HG03457 (cell line): ENCODE measurements around the gene FBLN2.
"Not testable (repeated sequence)": the region's sequence is repeated elsewhere in the genome, so short reads cannot be mapped to it uniquely, and the experiment has no call there.

Experiments
- ATAC-seq: cut with Tn5 transposase; IDR thresholded peaks from one replicate; pipeline ENCODE4 v1.9.1; 2021; ENCODE audit warnings: moderate number of reproducible peaks; ENCODE audit not compliant: unreplicated experiment

The FBLN2 gene

GRCh38 chr3:13546667-13547171 lies 2.2 kb upstream of the FBLN2 start:
- ATAC-seq, result no peak

DNA sequence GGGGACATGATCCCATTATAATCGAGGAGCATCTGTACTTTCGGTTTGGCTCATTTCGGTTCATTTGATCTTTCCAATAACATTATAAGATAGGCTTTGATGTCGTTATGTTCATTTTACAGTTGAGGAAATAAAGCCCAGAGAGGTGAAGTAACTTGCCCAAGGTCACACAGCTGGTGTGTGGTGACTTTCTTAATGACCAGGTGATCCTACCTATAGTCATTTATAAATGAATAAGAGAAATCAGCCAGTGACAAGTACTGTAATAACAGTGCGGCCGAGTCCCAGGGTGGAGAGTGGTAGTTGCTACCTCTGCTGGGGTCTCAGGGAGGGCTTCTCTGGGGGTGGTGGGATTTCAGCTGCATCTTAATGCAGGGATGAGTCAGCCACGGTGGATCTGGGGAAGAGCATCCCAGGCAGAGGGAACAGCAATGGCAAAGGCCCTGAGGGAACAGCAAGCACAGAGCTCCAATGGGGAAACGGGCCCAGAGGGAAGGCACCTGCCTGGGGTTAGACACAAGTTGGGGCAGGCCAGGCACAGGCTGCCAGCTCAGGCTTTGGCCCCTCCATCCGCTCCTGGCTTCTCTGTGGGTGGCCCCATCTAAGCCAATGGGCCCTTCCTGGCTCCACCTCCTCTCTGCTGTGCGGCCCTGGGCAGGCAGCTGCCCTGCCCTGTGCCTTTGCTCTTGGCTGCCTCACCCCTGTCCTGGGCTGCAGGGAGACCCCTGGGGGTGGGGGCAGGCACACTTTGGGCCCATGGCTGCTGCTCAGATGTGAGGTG lies 1.1 kb upstream of the FBLN2 start:
- ATAC-seq, result no peak

- no peak for ATAC-seq
Measured at GRCh38 chr3:13549623-13550422, 898 bp downstream of the FBLN2 start.

DNA sequence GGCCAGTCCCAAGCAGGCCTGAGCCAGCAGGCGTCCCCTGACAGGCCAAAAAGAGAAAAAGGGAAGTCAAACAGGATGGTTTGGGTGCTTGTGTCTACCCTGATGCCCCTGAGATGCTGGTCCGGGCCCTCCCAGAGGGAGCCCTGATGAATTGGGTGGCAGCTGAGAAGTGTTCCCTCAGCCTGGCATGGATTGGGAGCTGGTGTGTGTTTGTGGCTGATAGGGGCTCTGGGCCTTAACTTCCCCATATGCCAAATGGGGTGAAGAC lies 1.4 kb downstream of the FBLN2 start:
- no peak for ATAC-seq

DNA sequence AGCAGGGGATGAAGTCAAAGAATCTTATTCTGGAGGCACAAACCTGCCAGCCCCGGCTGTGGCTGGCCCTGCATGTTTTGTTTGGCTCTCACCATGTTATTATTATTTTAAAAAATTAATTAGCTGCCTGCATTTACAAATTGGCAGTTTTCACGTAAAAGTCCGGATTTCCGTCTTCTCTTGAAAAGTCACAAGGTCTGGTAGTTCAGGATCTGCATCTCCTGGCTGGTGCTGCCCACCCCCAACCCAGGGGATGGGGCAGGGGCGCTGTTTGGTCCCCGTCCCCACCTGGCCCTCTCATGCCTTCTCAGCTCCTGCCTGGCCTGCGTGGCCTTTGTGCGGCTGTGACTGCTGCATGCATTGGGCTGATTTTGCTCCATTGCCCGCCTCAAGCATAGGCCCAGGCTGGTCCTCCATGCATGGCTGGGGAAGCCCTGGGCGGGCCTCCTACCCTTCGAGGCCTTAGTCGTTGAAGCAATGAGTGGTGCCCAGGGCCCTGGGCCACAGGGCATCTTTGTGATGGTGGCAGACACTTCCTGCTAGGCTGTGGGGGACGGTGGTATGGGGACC lies 2.0 kb downstream of the FBLN2 start:
- no peak for ATAC-seq

DNA sequence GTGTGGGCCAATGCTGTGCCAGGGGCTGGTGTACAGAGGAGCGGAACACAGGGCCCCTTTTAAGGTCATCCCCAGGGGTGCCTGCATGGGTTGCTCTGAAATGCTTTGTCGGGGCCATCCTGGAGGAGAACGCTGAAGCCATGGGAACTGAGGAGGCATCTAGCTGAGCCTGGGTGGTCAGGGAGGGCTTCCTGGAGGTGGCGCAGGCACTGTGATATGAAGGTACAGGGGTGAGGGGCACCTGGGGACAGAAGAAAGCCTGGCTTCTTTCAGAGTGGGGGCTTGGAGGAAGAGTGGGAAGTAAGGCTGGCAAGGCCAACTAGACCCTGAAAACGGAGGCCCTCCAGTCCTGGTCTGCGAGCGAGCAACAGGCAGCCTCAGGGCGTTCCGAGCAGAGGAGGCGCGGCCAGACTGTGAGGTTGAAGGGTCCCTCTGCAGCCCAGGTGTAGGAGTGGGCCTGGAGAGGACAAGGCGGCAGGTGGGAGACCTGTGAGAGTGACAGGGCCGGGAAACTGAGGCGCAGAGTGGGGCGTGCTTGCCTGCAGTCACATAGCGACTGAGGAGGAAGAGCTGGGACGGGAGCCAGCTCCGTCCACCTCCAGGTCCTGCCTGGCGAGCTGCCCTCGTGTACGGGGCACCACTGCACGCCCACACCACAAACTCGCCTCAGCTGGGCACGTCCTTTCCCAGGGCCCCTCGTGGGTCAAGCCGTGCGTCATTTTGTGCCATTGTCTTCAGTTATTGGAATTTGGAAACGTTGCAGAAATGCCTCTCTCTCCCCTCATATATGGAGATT lies 4.1 kb downstream of the FBLN2 start:
- no peak for ATAC-seq

DNA sequence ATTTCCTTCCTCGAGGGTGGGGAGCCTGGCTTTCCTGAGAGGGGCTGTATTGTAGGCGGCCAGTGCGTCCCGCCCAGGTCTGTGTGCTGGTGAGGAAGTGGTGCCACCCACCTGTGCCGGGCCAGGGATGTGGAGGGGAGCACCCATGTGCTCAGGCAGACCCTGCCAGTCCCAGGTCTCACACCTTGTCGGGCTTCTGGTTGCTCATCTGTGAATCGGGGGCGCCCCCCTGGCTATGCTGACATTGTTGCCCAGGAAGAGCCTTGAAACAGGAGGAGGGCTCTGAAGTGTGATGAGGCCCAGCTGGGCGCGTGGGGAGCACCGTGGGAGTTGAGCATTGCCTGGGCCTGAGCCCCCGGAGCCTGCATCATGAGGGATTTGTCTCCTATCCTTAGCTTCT lies 4.8 kb downstream of the FBLN2 start:
- ATAC-seq, result no peak

DNA sequence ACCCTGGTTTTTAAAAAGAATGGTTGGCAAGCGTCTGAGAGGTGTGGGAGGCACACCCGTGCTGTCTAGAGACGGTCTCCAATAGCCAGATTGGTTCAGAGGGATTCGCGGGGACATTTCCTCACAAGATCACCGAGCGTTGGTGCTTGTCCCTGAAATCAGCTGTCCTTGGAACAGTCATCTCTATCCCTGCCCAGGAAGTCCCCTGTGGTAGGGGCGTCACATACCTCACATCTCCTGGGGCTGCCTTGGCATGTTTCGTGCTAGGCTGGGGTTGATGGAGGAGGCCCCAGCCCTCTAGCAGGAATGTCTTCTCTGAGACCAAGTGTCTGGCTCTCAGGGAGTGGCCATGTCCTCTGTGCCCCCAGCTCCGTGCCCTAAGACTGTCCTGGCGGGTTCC lies 6.8 kb downstream of the FBLN2 start:
- ATAC-seq, result no peak

GRCh38 chr3:13556207-13556606 lies 7.3 kb downstream of the FBLN2 start:
- no peak for ATAC-seq

DNA sequence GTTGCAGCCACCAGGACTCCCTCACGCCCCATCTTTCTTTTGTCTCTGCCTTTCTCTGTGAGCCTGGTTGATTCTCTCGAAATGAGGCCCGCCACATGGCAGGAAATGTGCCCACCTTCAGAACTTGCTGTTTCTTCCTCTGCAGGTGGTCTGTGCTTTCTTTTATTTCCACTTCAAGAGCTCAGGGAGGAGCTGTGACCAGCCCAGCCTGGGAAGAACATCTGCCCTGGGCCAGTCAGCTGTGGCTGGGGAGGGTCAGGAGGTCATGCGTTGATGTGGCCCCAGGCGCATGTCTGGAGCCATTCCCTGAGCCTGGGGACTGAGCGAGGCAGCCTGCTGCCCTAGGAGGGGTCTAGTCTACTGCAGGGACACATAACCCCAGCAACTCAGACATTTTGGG lies 8.0 kb downstream of the FBLN2 start:
- ATAC-seq, result no peak

GRCh38 chr3:13557417-13557816 lies 8.5 kb downstream of the FBLN2 start:
- ATAC-seq, result no peak

GRCh38 chr3:13557926-13558325 lies 9.0 kb downstream of the FBLN2 start:
- ATAC-seq, result no peak

DNA sequence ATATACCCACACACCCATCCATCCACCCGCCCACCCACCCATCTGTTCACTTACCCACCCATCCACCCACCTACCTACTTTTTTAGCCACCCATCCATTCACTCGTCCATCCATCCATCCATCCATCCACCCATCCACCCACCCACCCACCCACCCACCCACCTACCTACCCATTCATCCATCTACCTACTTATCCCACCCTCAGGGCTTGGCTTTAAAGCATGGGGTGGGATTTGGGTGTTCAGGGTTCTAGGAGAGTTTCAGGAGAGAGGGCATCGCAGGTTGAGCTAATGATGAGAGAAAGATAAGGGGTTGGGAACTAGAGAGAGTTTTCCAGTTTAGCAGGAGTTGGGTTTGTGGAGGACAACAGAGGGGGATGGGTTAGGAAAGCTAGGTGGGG lies 9.7 kb downstream of the FBLN2 start:
- no peak for ATAC-seq

DNA sequence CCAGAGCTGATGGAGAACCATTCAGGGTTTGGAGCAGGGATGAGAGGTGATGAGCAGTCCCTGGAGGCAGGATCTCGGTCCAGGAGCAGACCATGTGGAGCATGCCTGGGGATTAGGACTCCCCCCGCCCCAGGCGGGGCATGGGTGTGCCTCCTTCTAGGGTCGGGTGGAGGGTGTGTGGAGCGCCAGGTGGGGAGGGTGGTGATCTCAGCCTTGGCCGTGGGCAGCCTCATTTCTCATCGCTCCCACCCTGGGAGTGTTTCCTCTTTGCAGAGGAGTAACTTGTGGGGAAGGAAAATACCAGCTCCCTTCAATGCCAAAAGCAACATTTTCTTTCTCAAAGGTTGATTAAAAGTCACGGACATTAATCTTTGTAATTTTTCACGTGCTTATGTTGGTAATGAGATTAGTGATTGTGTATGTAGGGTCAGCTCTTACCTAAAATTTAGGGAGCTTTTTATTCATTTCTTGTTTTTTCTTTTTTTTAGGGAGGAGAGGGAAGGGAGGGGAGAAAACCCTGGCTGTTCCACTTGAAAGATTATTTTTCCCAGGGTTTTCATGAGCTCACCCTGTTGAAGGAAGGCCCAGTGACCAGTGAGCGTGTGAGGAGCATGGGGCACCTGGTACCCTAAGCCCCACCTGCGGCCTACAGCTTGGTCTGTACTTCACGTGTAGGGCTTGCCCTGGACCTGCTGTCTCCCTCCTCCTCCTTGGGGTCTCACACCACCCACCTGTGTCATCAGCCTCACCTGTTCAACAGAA lies 11.0 kb downstream of the FBLN2 start:
- ATAC-seq, result no peak

- no peak for ATAC-seq
Measured at GRCh38 chr3:13561376-13561775, 12.5 kb downstream of the FBLN2 start.

DNA sequence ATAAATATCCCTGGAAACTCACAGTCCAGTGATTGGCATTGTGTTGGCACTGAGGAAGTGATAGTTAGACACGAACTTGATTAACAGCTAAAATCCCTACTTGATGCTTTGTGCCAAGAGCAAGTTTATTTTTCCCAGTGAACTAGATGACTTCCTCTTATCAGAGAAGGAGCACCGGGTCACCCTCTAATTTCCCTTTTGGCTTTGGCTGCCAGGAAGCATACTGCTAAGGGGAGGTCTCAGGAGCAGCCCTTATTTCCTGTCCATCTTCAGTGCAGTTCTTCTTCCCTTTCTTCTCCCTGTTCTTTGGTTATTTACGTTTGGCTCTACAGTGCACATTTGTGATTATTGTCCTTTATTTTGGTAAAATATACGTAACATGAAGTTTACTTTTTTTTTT lies 13.0 kb downstream of the FBLN2 start:
- no peak for ATAC-seq

- ATAC-seq, result not testable (repeated sequence)
Measured at GRCh38 chr3:13562421-13562820, 13.5 kb downstream of the FBLN2 start.

GRCh38 chr3:13563321-13563720 lies 14.4 kb downstream of the FBLN2 start:
- no peak for ATAC-seq

DNA sequence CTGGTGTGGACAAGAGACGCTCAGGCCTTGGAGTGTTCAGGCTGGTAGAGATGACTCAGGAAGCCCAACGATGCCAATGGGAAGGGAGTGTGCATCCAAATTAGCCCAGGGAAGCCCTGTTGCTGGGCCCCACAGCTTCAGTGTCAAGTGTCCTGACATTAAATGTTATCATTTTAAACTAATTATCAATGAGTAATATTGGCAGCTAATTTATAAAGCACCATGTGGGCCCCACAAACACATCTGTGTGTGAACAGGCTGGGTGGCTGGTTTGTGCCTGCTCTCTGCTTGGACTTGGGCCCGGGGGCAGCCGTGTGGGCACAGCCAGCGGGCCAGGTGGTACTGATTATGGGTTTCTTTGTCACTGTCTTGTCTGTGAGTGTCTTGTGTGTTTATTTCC lies 15.0 kb downstream of the FBLN2 start:
- no peak for ATAC-seq

- ATAC-seq, result no peak
Measured at GRCh38 chr3:13564751-13565560, 16.0 kb downstream of the FBLN2 start.
